Fibroblast of the aortic adventitia (primary cell): ENCODE results near the gene SH2D6. TPM values are rescaled to one million over a fixed set of nuclear protein-coding genes. Genes with fewer than 3 reads are reported as not detected.

Experiments
- DNase-seq: peaks from one replicate; pipeline ENCODE4 v3.0.0-alpha.2; 2010; ENCODE audit warnings: low read depth
- H3K4me3 ChIP-seq: 2 replicates; pipeline ENCODE4 v1.5.1; 2011; ENCODE audit warnings: low read depth, mild to moderate bottlenecking, control low read depth, low read length, moderate library complexity
- CTCF ChIP-seq: IDR thresholded peaks from 2 replicates; pipeline ENCODE4 v1.5.1; 2011; ENCODE audit warnings: mild to moderate bottlenecking, low read length, control low read depth, inconsistent platforms; ENCODE audit not compliant: insufficient read depth
- total RNA-seq: library from RNA; depleted of rRNA; stranded (reverse); fragments of >200 nt; gene quantifications from 2 replicates; pipeline ENCODE4 v1.2.3, GENCODE V29; 2012; ENCODE audit warnings: low replicate concordance

SH2D6 gene
- total RNA-seq, 1 donor: 0.27 TPM

GRCh38 chr2:85414761-85415553 lies 3.6 kb upstream of the SH2D6 start:
- H3K4me3 ChIP-seq: no peak overlapping the region
- no peak for DNase-seq
- TF ChIP-seq CTCF: no peak

DNA sequence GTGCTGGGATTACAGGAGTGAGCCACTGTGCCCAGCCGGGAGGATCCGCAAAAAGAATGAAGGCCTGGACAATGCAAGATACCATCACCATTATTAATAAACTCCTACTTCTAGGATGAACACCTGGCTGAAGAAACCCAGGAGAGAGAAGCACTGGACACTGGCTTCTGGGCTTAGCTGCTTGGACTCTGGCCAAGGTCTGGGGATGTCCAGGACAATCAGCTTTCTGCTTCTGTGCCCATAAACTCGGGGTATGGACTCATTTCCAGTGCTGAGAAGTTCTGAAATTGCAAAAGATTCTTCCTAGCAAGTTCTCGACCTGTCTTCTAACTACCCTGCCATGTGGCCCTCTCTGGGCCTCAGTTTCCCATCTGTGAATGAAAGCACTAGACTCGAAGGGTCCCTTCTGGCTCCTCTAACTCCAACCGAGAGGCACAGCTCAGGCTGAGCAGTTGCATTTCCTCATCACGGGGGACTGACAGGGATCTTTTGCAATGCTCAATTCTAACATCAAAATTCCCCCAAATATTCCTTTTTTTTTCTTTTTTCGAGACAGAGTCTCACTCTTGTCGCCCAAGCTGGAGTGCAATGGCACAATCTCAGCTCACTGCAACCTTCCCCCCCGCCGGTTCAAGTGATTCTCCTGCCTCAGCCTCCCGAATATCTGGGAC lies 2.4 kb upstream of the SH2D6 start:
- no peak for TF ChIP-seq CTCF
- no peak for DNase-seq
- no peak overlapping the region for H3K4me3 ChIP-seq

- H3K4me3 ChIP-seq: peak overlapping the region; percentile 77
- TF ChIP-seq CTCF: no peak
- no peak for DNase-seq
These were observed 628 bp downstream of the SH2D6 start for GRCh38 chr2:85419009-85419675.

- peak; percentile 99 for TF ChIP-seq CTCF
- peak; percentile 73 for DNase-seq
- peak overlapping the region; percentile 13 for H3K4me3 ChIP-seq
These were observed 2.2 kb downstream of the SH2D6 start for GRCh38 chr2:85420536-85421259.

GRCh38 chr2:85421260-85422071 lies 3.0 kb downstream of the SH2D6 start:
- no peak for TF ChIP-seq CTCF
- DNase-seq: no peak
- no peak overlapping the region for H3K4me3 ChIP-seq

GRCh38 chr2:85422072-85422457 lies 3.6 kb downstream of the SH2D6 start:
- no peak for DNase-seq
- no peak for TF ChIP-seq CTCF
- H3K4me3 ChIP-seq: no peak overlapping the region
